HEK293 (cell line): ENCODE results near the gene TMEM61.

Source experiments
- CTCF ChIA-PET: fragments of 350-600 bp; formaldehyde crosslinking; extraction: SDS; loops from one replicate; lab custom pipeline; 2021; ENCODE audit warnings: antibody characterized with exemption; lab: Yijun Ruan, JAX
- POLR2A ChIA-PET: fragments of 300-600 bp; formaldehyde crosslinking; extraction: SDS; loops from one replicate; lab custom pipeline; 2020; ENCODE audit warnings: antibody characterized with exemption, inconsistent platforms; lab: Yijun Ruan, JAX
- H3K27ac ChIP-seq: fragments of 200-500 bp; sonication (Bioruptor generic); 2 replicates; pipeline ENCODE4 v1.5.1; 2014; ENCODE audit warnings: low read depth, low read length, control low read depth, inconsistent platforms; ENCODE audit errors: extremely low read depth
- H3K36me3 ChIP-seq, 2 experiments: fragments of 200-500 bp in 1 of 2; sonication (Bioruptor generic) in 1 of 2; 1 replicate in 1 of 2; 2 replicates in 1 of 2; pipeline ENCODE4 v1.5.1; 2014 to 2017; ENCODE audit warnings: inconsistent platforms in 2 of 2, low read length in 2 of 2; ENCODE audit not compliant: control insufficient read depth in 2 of 2, insufficient read depth in 1 of 2
- H3K4me1 ChIP-seq: fragments of 200-500 bp; sonication (Bioruptor generic); 2 replicates; pipeline ENCODE4 v1.5.1; 2014; ENCODE audit warnings: mild to moderate bottlenecking, low read length, inconsistent platforms; ENCODE audit not compliant: control insufficient read depth, insufficient read depth
- H3K4me3 ChIP-seq: 2 replicates; pipeline ENCODE4 v1.5.1; 2011; ENCODE audit warnings: low read depth, mild to moderate bottlenecking, control low read depth, low read length, moderate library complexity
- H3K9me3 ChIP-seq: fragments of 200-500 bp; sonication (Bioruptor generic); 2 replicates; pipeline ENCODE4 v1.5.1; 2014; ENCODE audit warnings: low read depth, low read length, inconsistent platforms; ENCODE audit not compliant: control insufficient read depth, insufficient read depth
- GLIS2 ChIP-seq: fragments of 450-650 bp; formaldehyde crosslinking; IDR thresholded peaks from 2 replicates; pipeline ENCODE4 v1.5.1; 2016; ENCODE audit warnings: missing biosample characterization, missing genetic modification characterization
- KLF7 ChIP-seq: fragments of 450-650 bp; formaldehyde crosslinking; IDR thresholded peaks from 2 replicates; pipeline ENCODE4 v1.5.1; 2016; ENCODE audit warnings: missing biosample characterization, missing genetic modification characterization, borderline replicate concordance
- YY2 ChIP-seq: fragments of 450-650 bp; formaldehyde crosslinking; IDR thresholded peaks from 2 replicates; pipeline ENCODE4 v1.5.1; 2016; ENCODE audit warnings: missing biosample characterization, missing genetic modification characterization
- ZNF112 ChIP-seq: fragments of 450-650 bp; formaldehyde crosslinking; IDR thresholded peaks from 2 replicates; pipeline ENCODE4 v1.5.0; 2017; ENCODE audit warnings: missing biosample characterization, missing genetic modification characterization
- ZNF133 ChIP-seq: fragments of 450-650 bp; formaldehyde crosslinking; IDR thresholded peaks from 2 replicates; pipeline ENCODE4 v1.5.1; 2016; ENCODE audit warnings: missing biosample characterization, missing genetic modification characterization
- ZNF138 ChIP-seq: fragments of 450-650 bp; formaldehyde crosslinking; IDR thresholded peaks from 2 replicates; pipeline ENCODE4 v1.5.1; 2016; ENCODE audit warnings: missing biosample characterization, missing genetic modification characterization, borderline replicate concordance
- ZNF146 ChIP-seq: fragments of 450-650 bp; formaldehyde crosslinking; IDR thresholded peaks from 2 replicates; pipeline ENCODE4 v1.5.1; 2016; ENCODE audit warnings: missing biosample characterization, missing genetic modification characterization
- ZNF175 ChIP-seq: fragments of 450-650 bp; formaldehyde crosslinking; IDR thresholded peaks from 2 replicates; pipeline ENCODE4 v1.5.1; 2016; ENCODE audit warnings: missing biosample characterization, missing genetic modification characterization
- ZNF37A ChIP-seq: fragments of 450-650 bp; IDR thresholded peaks from 2 replicates; pipeline ENCODE4 v1.5.1; 2018; ENCODE audit warnings: missing biosample characterization, missing genetic modification characterization
- ZNF391 ChIP-seq: fragments of 450-650 bp; formaldehyde crosslinking; IDR thresholded peaks from 2 replicates; pipeline ENCODE4 v1.5.1; 2016; ENCODE audit warnings: low read depth, missing biosample characterization, missing genetic modification characterization, borderline replicate concordance
- ZNF394 ChIP-seq: fragments of 450-650 bp; formaldehyde crosslinking; IDR thresholded peaks from 2 replicates; pipeline ENCODE4 v1.5.1; 2016; ENCODE audit warnings: missing biosample characterization, missing genetic modification characterization, mild to moderate bottlenecking, moderate library complexity, borderline replicate concordance
- ZNF600 ChIP-seq: fragments of 450-650 bp; formaldehyde crosslinking; IDR thresholded peaks from 2 replicates; pipeline ENCODE4 v1.5.1; 2016; ENCODE audit warnings: missing biosample characterization, missing genetic modification characterization
- TF ChIP-seq, protein P1 (sequence below): fragments of 450-650 bp; formaldehyde crosslinking; IDR thresholded peaks from 2 replicates; pipeline ENCODE4 v1.5.1; 2016; ENCODE audit warnings: missing biosample characterization, missing genetic modification characterization
- TF ChIP-seq, protein P2 (sequence below): fragments of 450-650 bp; formaldehyde crosslinking; IDR thresholded peaks from 2 replicates; pipeline ENCODE4 v1.5.1; 2016; ENCODE audit warnings: missing biosample characterization, missing genetic modification characterization
- TF ChIP-seq, protein P3 (sequence below): fragments of 450-650 bp; formaldehyde crosslinking; IDR thresholded peaks from 2 replicates; pipeline ENCODE4 v1.5.1; 2016; ENCODE audit warnings: missing biosample characterization, missing genetic modification characterization, borderline replicate concordance

Gene TMEM61

DNA sequence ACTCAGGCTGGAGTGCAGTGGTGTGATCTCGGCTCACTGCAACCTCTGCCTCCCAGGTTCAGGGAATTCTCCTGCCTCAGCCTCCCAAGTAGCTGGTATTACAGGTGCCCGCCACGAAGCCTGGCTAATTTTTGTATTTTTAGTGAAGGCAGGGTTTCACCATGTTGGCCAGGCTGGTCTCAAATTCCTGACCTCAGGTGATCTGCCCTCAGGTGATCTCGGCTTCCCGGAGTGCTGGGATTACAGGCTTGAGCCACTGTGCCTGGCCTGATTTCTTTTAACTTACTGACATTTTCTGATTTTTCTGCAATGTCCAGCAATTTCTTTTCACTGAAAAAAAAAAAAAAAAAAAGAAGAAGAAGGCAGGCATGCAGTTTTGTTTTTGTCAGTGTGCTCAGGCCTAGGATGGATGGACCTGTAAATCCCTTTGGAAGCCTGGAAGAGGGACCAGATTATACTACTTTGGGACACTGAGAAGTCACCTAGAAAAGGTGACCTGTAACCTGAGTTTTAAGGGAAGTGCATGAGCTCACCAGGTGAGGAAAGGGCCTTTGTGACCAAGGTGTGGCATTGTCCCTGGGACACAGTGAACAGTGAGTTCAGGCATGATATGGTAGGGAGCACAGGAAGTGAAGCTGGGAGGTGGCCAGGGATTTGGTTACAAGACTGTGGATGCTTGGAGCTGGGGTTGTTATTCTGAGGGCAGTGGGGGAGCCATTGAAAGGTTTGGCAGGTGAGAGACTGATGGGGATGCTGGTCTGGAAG is 2.7 kb upstream of the TMEM61 start:
- ChIA-PET POLR2A (no interaction called here), CTCF (interaction anchor here (0.6 to 3.7 kb wide), 8 partner anchors 11 to 440 kb away, joined by 3 to 16 read pairs (median 4); no protein-coding TSS in a partner anchor)
- no peak overlapping the region for H3K27ac ChIP-seq
- no peaks in the 10 kb centered on the region for H3K9me3 ChIP-seq
- TF ChIP-seq ZNF112 (tag by site-specific recombination): no peak
- TF ChIP-seq, protein P1, sequence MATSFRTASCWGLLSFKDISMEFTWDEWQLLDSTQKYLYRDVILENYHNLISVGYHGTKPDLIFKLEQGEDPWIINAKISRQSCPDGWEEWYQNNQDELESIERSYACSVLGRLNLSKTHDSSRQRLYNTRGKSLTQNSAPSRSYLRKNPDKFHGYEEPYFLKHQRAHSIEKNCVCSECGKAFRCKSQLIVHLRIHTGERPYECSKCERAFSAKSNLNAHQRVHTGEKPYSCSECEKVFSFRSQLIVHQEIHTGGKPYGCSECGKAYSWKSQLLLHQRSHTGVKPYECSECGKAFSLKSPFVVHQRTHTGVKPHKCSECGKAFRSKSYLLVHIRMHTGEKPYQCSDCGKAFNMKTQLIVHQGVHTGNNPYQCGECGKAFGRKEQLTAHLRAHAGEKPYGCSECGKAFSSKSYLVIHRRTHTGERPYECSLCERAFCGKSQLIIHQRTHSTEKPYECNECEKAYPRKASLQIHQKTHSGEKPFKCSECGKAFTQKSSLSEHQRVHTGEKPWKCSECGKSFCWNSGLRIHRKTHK: no peak
- TF ChIP-seq ZNF394: no peak
- TF ChIP-seq ZNF391 (tag by site-specific recombination): no peak
- 0 out of 2 replicates have a peak, but pooled peaks have one; percentile 45 for TF ChIP-seq ZNF600
- no peak for TF ChIP-seq KLF7 (tag by site-specific recombination)
- no peaks in the 10 kb centered on the region for H3K36me3 ChIP-seq
- no peaks in the 10 kb centered on the region; the same call in 1 of the 2 replicates for H3K4me1 ChIP-seq
- no peak overlapping the region for H3K4me3 ChIP-seq

DNA sequence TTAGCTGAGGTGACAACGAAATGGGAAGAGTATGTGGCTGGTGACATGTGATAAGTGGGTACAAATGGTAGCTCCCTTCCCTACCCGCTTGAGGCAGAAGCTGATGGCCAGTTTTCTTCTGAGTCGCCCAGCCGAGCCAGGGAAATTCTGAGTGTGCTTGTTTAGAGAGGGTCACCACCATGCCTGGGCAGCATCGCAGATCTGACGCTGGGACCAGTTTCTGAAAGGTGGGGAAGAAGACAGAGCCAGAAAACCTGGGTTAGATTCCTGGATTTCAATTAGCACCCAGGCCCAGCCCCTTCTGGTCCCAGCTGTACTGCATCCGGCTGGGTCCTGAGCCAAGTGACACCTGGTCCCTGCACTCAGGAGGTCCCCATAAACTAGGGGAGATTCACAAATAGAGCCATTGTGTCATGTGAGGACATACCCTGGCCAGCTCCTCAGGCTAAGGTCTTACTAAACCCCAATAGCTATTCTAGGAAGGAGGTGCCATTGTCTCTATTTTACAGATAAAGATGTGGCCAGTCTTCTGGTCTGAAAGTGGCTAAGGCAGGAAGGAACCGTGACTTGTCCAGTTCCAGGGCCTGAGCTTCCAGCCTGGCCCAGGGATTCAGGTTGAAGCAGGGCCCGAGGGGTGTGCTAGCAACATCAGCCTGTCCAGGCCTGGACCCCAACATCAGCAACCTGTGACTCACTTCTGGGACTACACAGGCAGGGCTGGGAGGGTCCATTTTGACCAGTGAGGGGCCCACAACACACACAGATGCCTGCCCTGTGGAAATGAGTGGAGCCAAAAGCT is 1.7 kb upstream of the TMEM61 start:
- H3K4me1 ChIP-seq: peaks cover 2% of the 10 kb centered on the region; the same call in 1 of the 2 replicates
- H3K27ac ChIP-seq: no peak overlapping the region
- H3K9me3 ChIP-seq: no peaks in the 10 kb centered on the region
- TF ChIP-seq GLIS2 (tag by site-specific recombination): no peak
- TF ChIP-seq, protein P2, sequence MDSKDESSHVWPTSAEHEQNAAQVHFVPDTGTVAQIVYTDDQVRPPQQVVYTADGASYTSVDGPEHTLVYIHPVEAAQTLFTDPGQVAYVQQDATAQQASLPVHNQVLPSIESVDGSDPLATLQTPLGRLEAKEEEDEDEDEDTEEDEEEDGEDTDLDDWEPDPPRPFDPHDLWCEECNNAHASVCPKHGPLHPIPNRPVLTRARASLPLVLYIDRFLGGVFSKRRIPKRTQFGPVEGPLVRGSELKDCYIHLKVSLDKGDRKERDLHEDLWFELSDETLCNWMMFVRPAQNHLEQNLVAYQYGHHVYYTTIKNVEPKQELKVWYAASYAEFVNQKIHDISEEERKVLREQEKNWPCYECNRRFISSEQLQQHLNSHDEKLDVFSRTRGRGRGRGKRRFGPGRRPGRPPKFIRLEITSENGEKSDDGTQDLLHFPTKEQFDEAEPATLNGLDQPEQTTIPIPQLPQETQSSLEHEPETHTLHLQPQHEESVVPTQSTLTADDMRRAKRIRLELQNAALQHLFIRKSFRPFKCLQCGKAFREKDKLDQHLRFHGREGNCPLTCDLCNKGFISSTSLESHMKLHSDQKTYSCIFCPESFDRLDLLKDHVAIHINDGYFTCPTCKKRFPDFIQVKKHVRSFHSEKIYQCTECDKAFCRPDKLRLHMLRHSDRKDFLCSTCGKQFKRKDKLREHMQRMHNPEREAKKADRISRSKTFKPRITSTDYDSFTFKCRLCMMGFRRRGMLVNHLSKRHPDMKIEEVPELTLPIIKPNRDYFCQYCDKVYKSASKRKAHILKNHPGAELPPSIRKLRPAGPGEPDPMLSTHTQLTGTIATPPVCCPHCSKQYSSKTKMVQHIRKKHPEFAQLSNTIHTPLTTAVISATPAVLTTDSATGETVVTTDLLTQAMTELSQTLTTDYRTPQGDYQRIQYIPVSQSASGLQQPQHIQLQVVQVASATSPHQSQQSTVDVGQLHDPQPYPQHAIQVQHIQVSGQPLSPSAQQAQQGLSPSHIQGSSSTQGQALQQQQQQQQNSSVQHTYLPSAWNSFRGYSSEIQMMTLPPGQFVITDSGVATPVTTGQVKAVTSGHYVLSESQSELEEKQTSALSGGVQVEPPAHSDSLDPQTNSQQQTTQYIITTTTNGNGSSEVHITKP (tag by site-specific recombination): peak; percentile 45; the same call in 1 of the 2 replicates
- TF ChIP-seq ZNF146: no peak
- TF ChIP-seq ZNF133: no peak
- TF ChIP-seq, all 188 proteins: peak for 1
- CTCF ChIA-PET: interaction anchor here (0.6 to 3.7 kb wide), 6 partner anchors 17 to 67 kb away, joined by 3 to 16 read pairs (median 6); no protein-coding TSS in a partner anchor
- POLR2A ChIA-PET: interaction anchor here (0.6 kb wide), 1 partner anchor 33 kb away, joined by 3 read pairs; no protein-coding TSS in a partner anchor
- Histone ChIP-seq H3K4me3 (no peak overlapping the region), H3K36me3 (no peaks in the 10 kb centered on the region)

DNA sequence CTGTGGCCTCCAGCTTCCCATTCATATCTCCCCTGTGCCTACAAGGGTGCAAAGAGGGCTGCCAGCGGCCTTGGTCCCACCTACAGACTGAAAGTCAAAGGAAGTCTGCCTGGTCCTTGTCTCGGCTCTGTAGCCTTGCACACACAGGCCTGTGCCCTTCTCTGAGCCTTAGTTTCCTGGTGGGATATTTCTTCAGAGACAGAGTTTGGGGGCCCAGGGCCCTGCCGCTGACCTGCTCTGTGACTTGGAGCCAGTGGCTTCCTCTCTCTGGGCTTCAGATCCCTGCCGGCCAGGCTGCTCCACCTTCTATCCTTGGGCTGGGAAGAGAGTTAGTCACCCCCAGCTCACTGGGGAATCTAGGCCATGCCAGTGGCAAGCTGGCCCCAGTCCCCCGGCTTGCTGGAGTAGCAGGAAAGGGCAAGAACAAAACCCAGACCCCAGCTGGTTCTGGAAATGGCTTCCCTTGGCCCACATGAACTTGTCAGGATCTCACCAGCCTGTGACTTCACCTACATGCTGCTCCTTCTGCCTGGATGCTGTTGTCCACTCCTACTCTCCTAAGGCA is 1.0 kb upstream of the TMEM61 start:
- Histone ChIP-seq H3K4me1 (peaks cover 5% of the 10 kb centered on the region; the same call in 1 of the 2 replicates), H3K36me3 (no peaks in the 10 kb centered on the region), H3K9me3 (no peaks in the 10 kb centered on the region), H3K27ac (no peak overlapping the region), H3K4me3 (no peak overlapping the region)
- ChIA-PET CTCF (interaction anchor here (1.2 to 3.7 kb wide), 3 partner anchors 16 to 33 kb away, joined by 6 to 16 read pairs (median 7); no protein-coding TSS in a partner anchor), POLR2A (interaction anchor here (0.6 kb wide), 1 partner anchor 34 kb away, joined by 3 read pairs; no protein-coding TSS in a partner anchor)
- TF ChIP-seq ZNF175 (tag by site-specific recombination) (no peak), ZNF138 (tag by site-specific recombination) (no peak), YY2 (no peak), ZNF37A (tag by site-specific recombination) (no peak)
- TF ChIP-seq, protein P3, sequence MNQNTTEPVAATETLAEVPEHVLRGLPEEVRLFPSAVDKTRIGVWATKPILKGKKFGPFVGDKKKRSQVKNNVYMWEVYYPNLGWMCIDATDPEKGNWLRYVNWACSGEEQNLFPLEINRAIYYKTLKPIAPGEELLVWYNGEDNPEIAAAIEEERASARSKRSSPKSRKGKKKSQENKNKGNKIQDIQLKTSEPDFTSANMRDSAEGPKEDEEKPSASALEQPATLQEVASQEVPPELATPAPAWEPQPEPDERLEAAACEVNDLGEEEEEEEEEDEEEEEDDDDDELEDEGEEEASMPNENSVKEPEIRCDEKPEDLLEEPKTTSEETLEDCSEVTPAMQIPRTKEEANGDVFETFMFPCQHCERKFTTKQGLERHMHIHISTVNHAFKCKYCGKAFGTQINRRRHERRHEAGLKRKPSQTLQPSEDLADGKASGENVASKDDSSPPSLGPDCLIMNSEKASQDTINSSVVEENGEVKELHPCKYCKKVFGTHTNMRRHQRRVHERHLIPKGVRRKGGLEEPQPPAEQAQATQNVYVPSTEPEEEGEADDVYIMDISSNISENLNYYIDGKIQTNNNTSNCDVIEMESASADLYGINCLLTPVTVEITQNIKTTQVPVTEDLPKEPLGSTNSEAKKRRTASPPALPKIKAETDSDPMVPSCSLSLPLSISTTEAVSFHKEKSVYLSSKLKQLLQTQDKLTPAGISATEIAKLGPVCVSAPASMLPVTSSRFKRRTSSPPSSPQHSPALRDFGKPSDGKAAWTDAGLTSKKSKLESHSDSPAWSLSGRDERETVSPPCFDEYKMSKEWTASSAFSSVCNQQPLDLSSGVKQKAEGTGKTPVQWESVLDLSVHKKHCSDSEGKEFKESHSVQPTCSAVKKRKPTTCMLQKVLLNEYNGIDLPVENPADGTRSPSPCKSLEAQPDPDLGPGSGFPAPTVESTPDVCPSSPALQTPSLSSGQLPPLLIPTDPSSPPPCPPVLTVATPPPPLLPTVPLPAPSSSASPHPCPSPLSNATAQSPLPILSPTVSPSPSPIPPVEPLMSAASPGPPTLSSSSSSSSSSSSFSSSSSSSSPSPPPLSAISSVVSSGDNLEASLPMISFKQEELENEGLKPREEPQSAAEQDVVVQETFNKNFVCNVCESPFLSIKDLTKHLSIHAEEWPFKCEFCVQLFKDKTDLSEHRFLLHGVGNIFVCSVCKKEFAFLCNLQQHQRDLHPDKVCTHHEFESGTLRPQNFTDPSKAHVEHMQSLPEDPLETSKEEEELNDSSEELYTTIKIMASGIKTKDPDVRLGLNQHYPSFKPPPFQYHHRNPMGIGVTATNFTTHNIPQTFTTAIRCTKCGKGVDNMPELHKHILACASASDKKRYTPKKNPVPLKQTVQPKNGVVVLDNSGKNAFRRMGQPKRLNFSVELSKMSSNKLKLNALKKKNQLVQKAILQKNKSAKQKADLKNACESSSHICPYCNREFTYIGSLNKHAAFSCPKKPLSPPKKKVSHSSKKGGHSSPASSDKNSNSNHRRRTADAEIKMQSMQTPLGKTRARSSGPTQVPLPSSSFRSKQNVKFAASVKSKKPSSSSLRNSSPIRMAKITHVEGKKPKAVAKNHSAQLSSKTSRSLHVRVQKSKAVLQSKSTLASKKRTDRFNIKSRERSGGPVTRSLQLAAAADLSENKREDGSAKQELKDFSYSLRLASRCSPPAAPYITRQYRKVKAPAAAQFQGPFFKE: no peak
